Fibroblast of lung (primary cell): Measurements from ENCODE around the gene MOCOS.

ENCODE experiments used
- CTCF ChIP-seq, 2 donors: IDR thresholded peaks in 1 of 2; conservative IDR thresholded peaks in 1 of 2; 1 replicate in 1 of 2; 2 replicates in 1 of 2; pipeline ENCODE4 v1.5.1; 2011 to 2012; ENCODE audit warnings: low read length in 2 of 2, control low read depth in 1 of 2, inconsistent platforms in 1 of 2, low read depth in 1 of 2, mild to moderate bottlenecking in 1 of 2
- EZH2 ChIP-seq: IDR thresholded peaks from 2 replicates; pipeline ENCODE4 v1.5.1; 2012; ENCODE audit warnings: low read length, control low read depth, mild to moderate bottlenecking; ENCODE audit errors: missing control alignments

- no peak for TF ChIP-seq CTCF (conservative IDR thresholded peaks at IDR 0.05 in 1 of 2, IDR thresholded peaks at IDR 0.05 in 1 of 2; ENCODE audit: low read depth in 1 of 2, low read length in 2 of 2)
- no peak for TF ChIP-seq EZH2
These were observed 2.1 kb upstream of the MOCOS start for GRCh38 chr18:36185157-36185556.
